ENCODE results near the gene MAN2A1. TPM values are rescaled to one million over a fixed set of nuclear protein-coding genes. Genes with fewer than 3 reads are reported as not detected.

MAN2A1 gene
- total and polyA plus RNA-seq, 10 donors: 9.5 to 84.8 (median 54.5) TPM

DNA sequence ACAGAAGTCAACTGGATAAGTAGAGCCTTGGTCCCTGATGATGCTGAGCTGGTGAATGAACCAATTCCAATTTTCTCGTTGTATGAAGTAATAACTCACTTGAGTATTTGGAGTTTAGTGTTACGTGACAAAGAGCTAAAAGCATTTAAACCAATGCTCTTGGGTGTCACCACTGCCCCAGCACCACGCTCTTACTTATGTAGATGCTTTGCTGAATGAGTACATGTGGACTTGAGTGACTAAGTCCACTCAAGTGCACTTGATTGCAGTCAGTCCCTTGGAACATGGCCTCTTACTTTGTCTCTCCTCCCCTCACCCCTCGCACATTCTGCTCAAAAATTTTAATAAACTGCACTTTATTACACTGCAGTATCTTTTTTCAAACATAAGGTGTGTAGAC, 184.0 kb downstream of the MAN2A1 start:
- no peak overlapping the region for H3K27ac ChIP-seq
- no peaks in the 10 kb centered on the region for H3K27me3 ChIP-seq (replicated peaks in 1 of 7)
- 92 to 96% (median 95%) methylated on average over 4 of the region's 4 CpGs for WGBS, 5 donors
- intact Hi-C loops (cut with DNase I; ENCODE audit: low total_unique reads): no loop called here
- DNase-seq: no peak
- peaks cover 0 to 3% (median 0%) of the 10 kb centered on the region in 6 donors for H3K36me3 ChIP-seq
- no peak overlapping the region for H3K4me3 ChIP-seq
- TF ChIP-seq POLR2A (IDR thresholded peaks at IDR 0.05): no peak
- TF ChIP-seq, protein P1, sequence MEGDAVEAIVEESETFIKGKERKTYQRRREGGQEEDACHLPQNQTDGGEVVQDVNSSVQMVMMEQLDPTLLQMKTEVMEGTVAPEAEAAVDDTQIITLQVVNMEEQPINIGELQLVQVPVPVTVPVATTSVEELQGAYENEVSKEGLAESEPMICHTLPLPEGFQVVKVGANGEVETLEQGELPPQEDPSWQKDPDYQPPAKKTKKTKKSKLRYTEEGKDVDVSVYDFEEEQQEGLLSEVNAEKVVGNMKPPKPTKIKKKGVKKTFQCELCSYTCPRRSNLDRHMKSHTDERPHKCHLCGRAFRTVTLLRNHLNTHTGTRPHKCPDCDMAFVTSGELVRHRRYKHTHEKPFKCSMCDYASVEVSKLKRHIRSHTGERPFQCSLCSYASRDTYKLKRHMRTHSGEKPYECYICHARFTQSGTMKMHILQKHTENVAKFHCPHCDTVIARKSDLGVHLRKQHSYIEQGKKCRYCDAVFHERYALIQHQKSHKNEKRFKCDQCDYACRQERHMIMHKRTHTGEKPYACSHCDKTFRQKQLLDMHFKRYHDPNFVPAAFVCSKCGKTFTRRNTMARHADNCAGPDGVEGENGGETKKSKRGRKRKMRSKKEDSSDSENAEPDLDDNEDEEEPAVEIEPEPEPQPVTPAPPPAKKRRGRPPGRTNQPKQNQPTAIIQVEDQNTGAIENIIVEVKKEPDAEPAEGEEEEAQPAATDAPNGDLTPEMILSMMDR (IDR thresholded peaks at IDR 0.05 in 8 of 11, conservative IDR thresholded peaks at IDR 0.05 in 3 of 11): no peak
- no peak for TF ChIP-seq POLR2AphosphoS5 (IDR thresholded peaks at IDR 0.05)
- peaks cover 0 to 3% (median 0%) of the 10 kb centered on the region in 6 donors for H3K4me1 ChIP-seq
- H3K9me3 ChIP-seq: peaks cover 0 to 6% (median 0%) of the 10 kb centered on the region in 8 donors

DNA sequence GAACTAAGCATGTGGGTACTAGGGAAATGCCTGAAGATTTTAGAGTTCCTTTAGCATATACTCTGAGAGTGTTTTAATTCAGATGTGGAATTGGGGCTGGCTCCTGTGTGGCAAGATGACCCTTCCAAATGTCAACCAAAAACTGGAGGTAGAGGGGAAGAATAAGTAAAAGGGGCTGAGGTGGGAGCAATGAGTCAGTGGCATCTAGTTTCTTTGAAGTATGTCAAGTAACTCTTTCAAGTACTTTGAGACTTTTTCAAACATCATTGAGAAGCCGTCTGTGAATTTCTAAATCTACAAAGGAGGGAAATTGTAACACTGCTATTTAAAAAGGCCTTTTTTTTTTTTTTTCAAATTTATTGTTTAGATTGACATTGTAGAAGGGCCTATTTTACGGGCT, 184.4 kb downstream of the MAN2A1 start:
- Histone ChIP-seq H3K9me3 (peaks cover 0 to 6% (median 0%) of the 10 kb centered on the region in 8 donors), H3K27ac (no peak overlapping the region), H3K27me3 (replicated peaks in 1 of 7) (no peaks in the 10 kb centered on the region), H3K4me1 (no peaks in the 10 kb centered on the region), H3K36me3 (no peaks in the 10 kb centered on the region), H3K4me3 (no peak overlapping the region)
- no peak for TF ChIP-seq POLR2AphosphoS5 (IDR thresholded peaks at IDR 0.05)
- TF ChIP-seq, protein P1 (IDR thresholded peaks at IDR 0.05 in 8 of 11, conservative IDR thresholded peaks at IDR 0.05 in 3 of 11): no peak
- no peak for TF ChIP-seq POLR2A (IDR thresholded peaks at IDR 0.05)
- no peak for DNase-seq
- 82 to 94% (median 85%) methylated on average over 2 of the region's 2 CpGs for WGBS, 5 donors
- intact Hi-C loops (cut with DNase I; ENCODE audit: low total_unique reads): no loop called here

DNA sequence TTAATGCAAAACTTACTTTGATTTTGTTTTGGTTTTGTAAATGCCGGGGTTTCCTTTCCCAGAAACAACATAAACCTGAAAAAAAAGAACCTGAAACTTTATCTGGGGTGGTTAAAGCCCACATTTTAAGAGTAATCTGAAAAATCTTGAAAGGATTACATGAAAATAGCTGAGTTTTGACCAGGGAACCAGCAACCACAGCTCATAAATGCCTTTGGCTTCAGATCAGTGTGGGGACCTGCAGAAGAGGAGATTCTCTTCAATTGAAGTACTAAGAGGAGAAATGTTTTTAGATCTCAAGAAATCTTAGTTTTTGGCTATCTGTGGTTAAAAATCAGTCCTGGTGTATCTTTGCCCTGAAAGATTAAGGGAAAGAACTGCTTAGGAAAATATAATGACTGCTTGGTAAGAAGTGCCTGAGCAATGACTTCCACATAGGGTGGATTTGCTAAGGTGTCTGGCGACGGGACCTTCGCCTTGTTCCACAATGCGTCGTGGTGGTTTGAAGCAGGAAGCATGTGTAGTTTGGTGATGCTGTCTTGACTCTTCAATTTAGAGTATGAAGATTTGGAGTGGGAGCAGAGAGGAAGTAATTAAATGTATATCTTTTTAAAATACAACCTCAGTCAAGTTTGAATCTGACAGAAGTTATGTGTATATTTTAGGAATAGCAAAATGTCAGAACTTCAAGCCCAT, 186.5 kb downstream of the MAN2A1 start:
- WGBS, 5 donors: 41 to 62% (median 52%) methylated on average over 6 of the region's 6 CpGs
- Histone ChIP-seq H3K4me1 (no peaks in the 10 kb centered on the region), H3K4me3 (no peak overlapping the region), H3K27me3 (replicated peaks in 1 of 7) (no peaks in the 10 kb centered on the region), H3K27ac (no peak overlapping the region), H3K36me3 (no peaks in the 10 kb centered on the region), H3K9me3 (peaks cover 0 to 6% (median 0%) of the 10 kb centered on the region in 8 donors)
- DNase-seq: no peak
- TF ChIP-seq, protein P1 (IDR thresholded peaks at IDR 0.05 in 8 of 11, conservative IDR thresholded peaks at IDR 0.05 in 3 of 11): no peak
- no peak for TF ChIP-seq POLR2AphosphoS5 (IDR thresholded peaks at IDR 0.05)
- TF ChIP-seq POLR2A (IDR thresholded peaks at IDR 0.05): no peak
- intact Hi-C loops (cut with DNase I; ENCODE audit: low total_unique reads): no loop called here

DNA sequence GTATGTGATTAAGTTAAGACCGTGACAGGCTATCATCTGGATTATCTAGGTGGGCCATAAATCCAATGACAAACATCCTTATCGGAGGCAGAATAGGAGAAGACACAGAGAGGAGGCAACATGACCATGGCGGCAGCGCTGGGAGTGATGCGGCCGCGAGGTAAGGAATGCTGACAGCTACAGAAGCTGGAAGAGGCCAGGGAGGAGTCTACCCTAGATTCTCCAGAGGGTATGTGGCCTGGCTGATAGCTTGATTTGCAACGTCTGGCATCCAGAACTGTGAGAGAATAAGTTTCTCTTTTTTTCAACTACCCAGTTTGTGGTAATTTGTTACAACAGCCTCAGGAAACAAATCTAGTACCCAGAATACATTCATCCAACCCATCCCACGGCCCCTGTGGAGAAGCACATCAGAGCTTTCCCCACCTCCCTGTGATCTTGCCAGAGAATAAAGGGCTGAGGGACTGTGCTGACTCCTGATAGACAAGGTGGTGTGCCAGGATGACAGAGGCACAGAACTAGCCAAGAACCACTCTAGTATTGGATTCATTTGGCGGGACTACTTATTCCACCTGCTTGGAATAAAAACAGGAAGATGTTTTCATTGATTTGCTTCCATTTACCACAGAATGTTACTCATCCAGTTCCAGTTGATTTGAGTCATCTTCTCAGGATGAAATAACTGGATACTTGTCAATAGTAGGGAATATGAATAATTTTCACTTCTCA, 187.4 kb downstream of the MAN2A1 start:
- H3K4me1 ChIP-seq: no peaks in the 10 kb centered on the region
- TF ChIP-seq POLR2AphosphoS5 (IDR thresholded peaks at IDR 0.05) (no peak), POLR2A (IDR thresholded peaks at IDR 0.05) (no peak)
- TF ChIP-seq, protein P1 (IDR thresholded peaks at IDR 0.05 in 8 of 11, conservative IDR thresholded peaks at IDR 0.05 in 3 of 11): no peak
- H3K36me3 ChIP-seq: no peaks in the 10 kb centered on the region
- no peaks in the 10 kb centered on the region for H3K27me3 ChIP-seq (replicated peaks in 1 of 7)
- DNase-seq: no peak
- no peak overlapping the region for H3K4me3 ChIP-seq
- WGBS, 5 donors: 84 to 91% (median 90%) methylated on average over 10 of the region's 10 CpGs
- H3K27ac ChIP-seq: no peak overlapping the region
- intact Hi-C loops (cut with DNase I; ENCODE audit: low total_unique reads): no loop called here
- H3K9me3 ChIP-seq: peaks cover 0 to 6% (median 0%) of the 10 kb centered on the region in 8 donors

All from spleen (tissue), 11 donors.